Stimulated activated naive CD4-positive, alpha-beta T cell (primary cell): ENCODE measurements around the gene SNAPC4.
"Not testable (repeated sequence)": the region's sequence is repeated elsewhere in the genome, so short reads cannot be mapped to it uniquely, and the experiment has no call there.

Source experiments
- DNase-seq, 6 experiments: peaks; one replicate each; lab custom pipeline; 2025; lab: John Stamatoyannopoulos, UW

Gene SNAPC4

DNA sequence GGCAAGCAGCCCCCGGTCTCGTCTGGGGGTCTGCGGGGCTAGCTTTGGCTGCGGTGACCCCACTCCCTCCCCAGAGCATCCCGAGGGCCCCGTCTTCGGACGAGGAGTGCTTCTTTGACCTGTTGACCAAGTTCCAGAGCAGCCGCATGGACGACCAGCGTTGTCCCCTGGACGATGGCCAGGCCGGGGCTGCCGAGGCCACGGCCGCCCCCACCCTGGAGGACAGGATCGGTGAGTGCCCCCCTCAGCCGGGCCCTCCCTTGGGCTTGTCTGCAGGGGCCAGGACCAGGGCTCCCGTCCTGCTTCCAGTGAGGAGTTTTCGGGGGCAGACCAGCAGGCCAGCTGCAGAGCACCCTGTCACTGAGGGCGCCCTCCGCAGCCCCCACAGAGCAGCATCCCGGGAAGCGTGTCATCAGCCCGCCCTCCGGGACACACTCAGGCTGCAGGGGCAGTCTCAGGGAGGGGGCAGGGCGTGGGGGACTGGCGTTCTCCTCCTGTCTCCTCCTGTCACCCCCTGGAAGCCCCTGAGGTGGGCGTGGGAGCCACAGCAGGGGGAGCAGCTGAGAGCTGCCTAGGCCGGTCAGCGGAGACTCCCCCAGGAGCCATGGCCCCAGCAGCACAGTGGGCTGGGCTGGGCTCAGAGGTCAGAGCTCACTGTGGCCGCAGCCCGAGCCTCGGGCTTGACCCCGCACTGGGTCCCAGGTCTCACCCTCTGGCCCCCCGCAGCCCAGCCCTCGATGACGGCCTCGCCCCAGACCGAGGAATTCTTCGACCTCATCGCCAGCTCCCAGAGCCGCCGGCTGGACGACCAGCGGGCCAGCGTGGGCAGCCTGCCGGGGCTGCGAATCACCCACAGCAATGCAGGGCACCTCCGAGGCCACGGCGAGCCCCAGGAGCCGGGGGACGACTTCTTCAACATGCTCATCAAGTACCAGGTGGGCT is 44.1 kb downstream of the SNAPC4 start:
- DNase-seq = no peak

DNA sequence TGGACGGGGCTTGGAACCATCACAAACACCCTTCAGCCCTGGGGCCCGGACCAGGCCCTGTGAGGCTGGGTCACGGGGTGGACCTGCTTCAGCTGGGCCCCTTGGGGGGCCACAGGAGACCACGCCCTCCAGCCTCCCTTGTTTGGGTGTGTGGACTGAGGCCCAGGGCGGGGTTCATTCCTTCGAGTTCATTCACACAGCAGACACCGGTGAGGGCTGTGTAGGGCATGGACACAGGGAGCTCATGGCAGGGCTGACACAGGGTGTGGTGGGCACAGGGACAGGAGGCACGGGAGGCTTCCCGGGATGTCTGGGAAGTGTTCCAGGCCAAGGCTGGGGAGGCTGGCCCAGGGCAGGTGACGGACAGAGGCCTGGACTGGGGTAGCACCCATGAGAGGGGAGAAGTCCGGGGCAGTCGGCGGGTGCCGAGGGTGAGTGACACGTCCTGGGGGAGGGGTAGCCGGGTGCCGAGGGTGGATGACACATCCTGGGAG is 45.3 kb downstream of the SNAPC4 start:
- no peak for DNase-seq

DNA sequence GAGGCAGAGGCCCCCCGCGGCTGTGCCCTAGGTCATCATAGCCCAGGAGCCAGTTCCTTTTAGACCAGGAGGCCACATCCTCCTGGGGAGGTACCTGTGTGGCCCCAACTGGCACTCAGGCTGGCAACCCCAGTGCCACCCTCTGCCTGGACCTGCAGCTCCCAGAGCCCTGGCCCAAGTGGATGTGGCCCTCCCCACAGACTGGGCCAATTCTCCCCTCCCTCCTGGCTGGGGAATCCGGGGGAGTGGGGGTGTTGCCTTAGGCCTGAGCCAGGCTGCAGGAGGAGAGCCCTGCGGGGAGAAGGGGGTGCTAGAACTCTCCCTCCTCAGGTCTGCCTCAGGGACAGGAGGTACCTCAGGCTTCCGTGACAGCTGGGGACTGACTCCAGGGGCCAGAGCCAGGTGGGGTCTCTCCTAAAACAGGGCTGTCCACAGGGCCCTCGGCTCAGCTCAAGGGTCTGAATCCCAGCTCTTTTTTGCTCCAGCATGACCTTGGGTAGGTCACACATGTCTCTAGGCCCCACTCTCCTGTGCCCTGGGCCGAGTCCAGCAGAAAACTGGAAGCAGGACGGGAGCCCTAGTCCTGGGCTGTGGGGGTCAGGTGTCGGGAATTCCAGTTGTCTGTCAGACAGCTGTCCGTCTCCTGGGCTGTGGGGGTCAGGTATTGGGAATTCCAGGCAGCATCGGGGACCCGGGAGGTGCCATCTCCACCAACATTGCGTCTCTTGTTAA is 46.0 kb downstream of the SNAPC4 start:
- no peak for DNase-seq

DNA sequence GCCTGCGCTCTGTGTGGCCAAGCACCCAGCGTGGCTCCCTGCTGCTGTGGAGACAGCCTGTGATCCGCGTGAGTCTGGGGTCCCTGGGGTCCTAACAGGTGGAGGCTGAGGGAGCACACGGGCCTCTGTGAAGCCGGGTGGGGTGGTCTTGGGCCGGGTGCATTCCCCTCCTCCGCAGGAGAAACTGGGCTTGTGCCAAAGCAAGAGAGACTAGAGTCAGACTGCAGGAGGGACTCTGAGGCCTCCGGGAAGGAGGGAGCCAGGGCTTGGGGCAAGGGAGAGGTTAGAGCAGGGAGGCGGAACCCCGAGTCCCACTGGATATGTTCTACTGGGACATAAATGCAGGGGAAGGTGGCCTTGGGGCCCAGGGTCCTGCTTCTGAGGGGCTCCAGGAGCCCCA is 46.9 kb downstream of the SNAPC4 start:
- DNase-seq = no peak

DNA sequence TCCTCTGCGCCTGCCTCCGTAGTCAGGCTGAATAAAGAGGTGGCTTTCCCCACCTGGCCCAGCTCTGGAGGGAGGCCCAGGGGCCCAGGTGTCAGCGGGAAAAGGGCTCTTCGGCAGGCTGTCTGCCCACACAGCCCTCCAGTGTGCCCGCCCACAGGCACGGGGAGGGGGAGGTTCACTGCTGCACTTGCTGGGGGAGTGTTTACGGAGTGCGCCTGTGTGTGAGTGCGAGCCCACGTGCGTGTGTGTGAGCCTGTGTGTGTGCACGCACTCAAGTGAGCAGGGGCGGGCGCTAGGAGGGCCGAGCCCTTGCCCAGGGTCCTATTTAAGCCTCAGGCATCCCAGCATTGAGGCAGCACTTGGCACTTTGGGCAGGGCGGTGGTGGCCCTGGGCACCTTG is 47.3 kb downstream of the SNAPC4 start:
- no peak for DNase-seq

DNA sequence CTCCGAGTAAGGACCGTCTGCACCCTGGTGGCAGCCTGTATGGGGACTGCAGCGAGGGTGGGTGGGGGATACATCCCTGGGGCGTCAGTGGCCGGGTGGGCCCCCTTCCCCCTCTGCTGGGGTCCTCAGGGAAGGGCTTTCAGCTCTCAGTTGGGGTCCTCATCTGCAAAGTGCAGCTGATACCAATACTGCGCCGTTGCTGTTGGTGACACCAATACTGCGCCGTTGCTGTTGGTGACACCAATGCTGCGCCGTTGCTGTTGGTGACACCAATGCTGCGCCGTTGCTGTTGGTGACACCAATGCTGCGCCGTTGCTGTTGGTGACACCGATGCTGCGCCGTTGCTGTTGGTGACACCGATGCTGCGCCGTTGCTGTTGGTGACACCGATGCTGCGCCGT is 48.1 kb downstream of the SNAPC4 start:
- not testable (repeated sequence) for DNase-seq

DNA sequence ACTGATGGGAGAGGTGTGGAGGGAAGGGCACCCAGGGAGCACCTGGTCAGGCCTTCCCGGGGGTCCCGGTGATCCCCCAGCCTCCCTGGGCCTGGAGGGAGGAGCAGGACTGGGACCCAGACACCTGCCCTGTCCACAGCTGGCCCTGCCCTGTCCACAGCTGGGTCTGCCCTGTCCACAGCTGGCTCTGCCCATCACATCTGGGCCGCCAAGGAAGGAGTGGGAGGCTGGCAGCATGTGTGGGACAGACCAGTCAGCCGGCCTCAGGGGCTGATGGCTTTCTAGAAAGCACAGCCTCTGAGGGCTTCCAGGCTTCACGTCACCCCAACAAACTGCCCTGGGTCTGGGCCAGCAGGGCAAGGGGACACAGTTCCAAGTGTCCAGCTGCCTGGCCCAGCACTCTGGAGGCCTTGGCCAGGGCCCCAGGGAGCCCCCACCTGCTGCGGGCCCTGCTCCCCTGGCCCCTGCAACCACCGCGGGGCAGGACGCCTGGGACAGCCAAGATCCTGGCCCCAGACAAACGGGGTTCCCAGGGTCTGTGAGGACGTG is 48.6 kb downstream of the SNAPC4 start:
- no peak for DNase-seq
